ENCODE measurements around the gene CDKL1.

DNA sequence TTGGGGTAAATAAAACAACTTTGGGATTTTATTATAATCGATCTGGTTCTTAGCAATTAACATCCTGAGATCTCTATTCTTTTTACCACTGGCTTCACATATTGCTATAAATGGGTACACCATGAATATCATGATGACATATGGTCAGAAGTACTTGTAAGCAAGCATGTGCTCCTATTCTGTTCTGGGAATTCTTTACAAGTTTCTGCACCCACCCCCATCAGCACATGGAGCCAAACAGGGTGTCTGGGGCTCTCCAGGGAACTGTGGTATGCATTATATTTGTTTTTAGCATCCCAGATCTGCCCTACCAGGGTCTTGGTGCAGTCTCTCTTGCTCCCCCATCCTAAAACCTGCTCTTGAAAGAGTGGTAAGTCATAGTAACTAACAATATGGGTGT, 53.2 kb downstream of the CDKL1 start:
- TF ChIP-seq, protein P1, sequence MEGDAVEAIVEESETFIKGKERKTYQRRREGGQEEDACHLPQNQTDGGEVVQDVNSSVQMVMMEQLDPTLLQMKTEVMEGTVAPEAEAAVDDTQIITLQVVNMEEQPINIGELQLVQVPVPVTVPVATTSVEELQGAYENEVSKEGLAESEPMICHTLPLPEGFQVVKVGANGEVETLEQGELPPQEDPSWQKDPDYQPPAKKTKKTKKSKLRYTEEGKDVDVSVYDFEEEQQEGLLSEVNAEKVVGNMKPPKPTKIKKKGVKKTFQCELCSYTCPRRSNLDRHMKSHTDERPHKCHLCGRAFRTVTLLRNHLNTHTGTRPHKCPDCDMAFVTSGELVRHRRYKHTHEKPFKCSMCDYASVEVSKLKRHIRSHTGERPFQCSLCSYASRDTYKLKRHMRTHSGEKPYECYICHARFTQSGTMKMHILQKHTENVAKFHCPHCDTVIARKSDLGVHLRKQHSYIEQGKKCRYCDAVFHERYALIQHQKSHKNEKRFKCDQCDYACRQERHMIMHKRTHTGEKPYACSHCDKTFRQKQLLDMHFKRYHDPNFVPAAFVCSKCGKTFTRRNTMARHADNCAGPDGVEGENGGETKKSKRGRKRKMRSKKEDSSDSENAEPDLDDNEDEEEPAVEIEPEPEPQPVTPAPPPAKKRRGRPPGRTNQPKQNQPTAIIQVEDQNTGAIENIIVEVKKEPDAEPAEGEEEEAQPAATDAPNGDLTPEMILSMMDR (IDR thresholded peaks at IDR 0.05): no peak
- no peak for TF ChIP-seq EZH2 (IDR thresholded peaks at IDR 0.05)
